Measurements from ENCODE around the gene ADAMTS2.

The ADAMTS2 gene

GRCh38 chr5:179373101-179373934, 28.1 kb upstream of the ADAMTS2 start:
- DNase-seq (ENCODE audit: insufficient read length, low spot score) (no peak), FAIRE-seq (no peak)
- TF ChIP-seq PAX5 (IDR thresholded peaks at IDR 0.05; ENCODE audit: insufficient read depth, low read length, severe bottlenecking) (no peak), POU2F2 (IDR thresholded peaks at IDR 0.05; ENCODE audit: low read depth, low read length) (no peak), POLR2AphosphoS5 (IDR thresholded peaks at IDR 0.05; ENCODE audit: low read depth, low read length) (no peak), POLR2A (IDR thresholded peaks at IDR 0.05; ENCODE audit: low read depth, low read length) (no peak), TAF1 (IDR thresholded peaks at IDR 0.05; ENCODE audit: low read depth, low read length) (no peak), SPI1 (IDR thresholded peaks at IDR 0.05; ENCODE audit: low read depth, low read length) (no peak)

GRCh38 chr5:179371681-179372680, 26.7 kb upstream of the ADAMTS2 start:
- DNase-seq (ENCODE audit: insufficient read length, low spot score) (no peak), FAIRE-seq (no peak)
- TF ChIP-seq SPI1 (IDR thresholded peaks at IDR 0.05; ENCODE audit: low read depth, low read length): no peak
- no peak for TF ChIP-seq POLR2AphosphoS5 (IDR thresholded peaks at IDR 0.05; ENCODE audit: low read depth, low read length)

- DNase-seq (ENCODE audit: insufficient read length, low spot score): no peak
- no peak for FAIRE-seq
- no peak for TF ChIP-seq POU2F2 (IDR thresholded peaks at IDR 0.05; ENCODE audit: low read depth, low read length)
- TF ChIP-seq POLR2AphosphoS5 (IDR thresholded peaks at IDR 0.05; ENCODE audit: low read depth, low read length): no peak
- TF ChIP-seq PAX5 (IDR thresholded peaks at IDR 0.05; ENCODE audit: insufficient read depth, low read length, severe bottlenecking): no peak
- TF ChIP-seq TAF1 (IDR thresholded peaks at IDR 0.05; ENCODE audit: low read depth, low read length): no peak
- TF ChIP-seq POLR2A (IDR thresholded peaks at IDR 0.05; ENCODE audit: low read depth, low read length): no peak
- no peak for TF ChIP-seq SPI1 (IDR thresholded peaks at IDR 0.05; ENCODE audit: low read depth, low read length)
Observed at GRCh38 chr5:179371121-179371510, 25.9 kb upstream of the ADAMTS2 start.

GRCh38 chr5:179370490-179371120, 25.3 kb upstream of the ADAMTS2 start:
- FAIRE-seq: no peak
- TF ChIP-seq PAX5 (IDR thresholded peaks at IDR 0.05; ENCODE audit: insufficient read depth, low read length, severe bottlenecking) (no peak), POU2F2 (IDR thresholded peaks at IDR 0.05; ENCODE audit: low read depth, low read length) (no peak), POLR2AphosphoS5 (IDR thresholded peaks at IDR 0.05; ENCODE audit: low read depth, low read length) (no peak), SPI1 (IDR thresholded peaks at IDR 0.05; ENCODE audit: low read depth, low read length) (no peak)
- no peak for DNase-seq (ENCODE audit: insufficient read length, low spot score)

- no peak for FAIRE-seq
- TF ChIP-seq POLR2AphosphoS5 (IDR thresholded peaks at IDR 0.05; ENCODE audit: low read depth, low read length) (no peak), PAX5 (IDR thresholded peaks at IDR 0.05; ENCODE audit: insufficient read depth, low read length, severe bottlenecking) (no peak), POU2F2 (IDR thresholded peaks at IDR 0.05; ENCODE audit: low read depth, low read length) (no peak), POLR2A (IDR thresholded peaks at IDR 0.05; ENCODE audit: low read depth, low read length) (no peak), TAF1 (IDR thresholded peaks at IDR 0.05; ENCODE audit: low read depth, low read length) (no peak), SPI1 (IDR thresholded peaks at IDR 0.05; ENCODE audit: low read depth, low read length) (no peak)
- DNase-seq (ENCODE audit: insufficient read length, low spot score): no peak
Observed at GRCh38 chr5:179369530-179369884, 24.2 kb upstream of the ADAMTS2 start.

- FAIRE-seq (no peak), DNase-seq (ENCODE audit: insufficient read length, low spot score) (no peak)
- TF ChIP-seq TAF1 (IDR thresholded peaks at IDR 0.05; ENCODE audit: low read depth, low read length): no peak
- TF ChIP-seq POLR2A (IDR thresholded peaks at IDR 0.05; ENCODE audit: low read depth, low read length): no peak
- no peak for TF ChIP-seq POLR2AphosphoS5 (IDR thresholded peaks at IDR 0.05; ENCODE audit: low read depth, low read length)
- no peak for TF ChIP-seq PAX5 (IDR thresholded peaks at IDR 0.05; ENCODE audit: insufficient read depth, low read length, severe bottlenecking)
- TF ChIP-seq POU2F2 (IDR thresholded peaks at IDR 0.05; ENCODE audit: low read depth, low read length): no peak
- no peak for TF ChIP-seq SPI1 (IDR thresholded peaks at IDR 0.05; ENCODE audit: low read depth, low read length)
Observed at GRCh38 chr5:179368806-179369529, 23.7 kb upstream of the ADAMTS2 start.

- no peak for FAIRE-seq
- no peak for DNase-seq (ENCODE audit: insufficient read length, low spot score)
- TF ChIP-seq SPI1 (IDR thresholded peaks at IDR 0.05; ENCODE audit: low read depth, low read length): no peak
- no peak for TF ChIP-seq POLR2AphosphoS5 (IDR thresholded peaks at IDR 0.05; ENCODE audit: low read depth, low read length)
Observed at GRCh38 chr5:179368126-179368805, 23.0 kb upstream of the ADAMTS2 start.

- TF ChIP-seq TAF1 (IDR thresholded peaks at IDR 0.05; ENCODE audit: low read depth, low read length) (no peak), POLR2AphosphoS5 (IDR thresholded peaks at IDR 0.05; ENCODE audit: low read depth, low read length) (no peak), POLR2A (IDR thresholded peaks at IDR 0.05; ENCODE audit: low read depth, low read length) (no peak), PAX5 (IDR thresholded peaks at IDR 0.05; ENCODE audit: insufficient read depth, low read length, severe bottlenecking) (no peak), POU2F2 (IDR thresholded peaks at IDR 0.05; ENCODE audit: low read depth, low read length) (no peak), SPI1 (IDR thresholded peaks at IDR 0.05; ENCODE audit: low read depth, low read length) (no peak)
- DNase-seq (ENCODE audit: insufficient read length, low spot score) (no peak), FAIRE-seq (no peak)
Observed at GRCh38 chr5:179367491-179367890, 22.2 kb upstream of the ADAMTS2 start.

Data from GM12891 (cell line).